GM21447 (cell line): ENCODE measurements around the gene AAK1.

Experiments used
- ATAC-seq: cut with Tn5 transposase; IDR thresholded peaks from one replicate; pipeline ENCODE4 v1.9.1; 2021; ENCODE audit not compliant: unreplicated experiment

Gene AAK1

GRCh38 chr2:69501301-69501700, 142.2 kb downstream of the AAK1 start:
- ATAC-seq, result no peak

DNA sequence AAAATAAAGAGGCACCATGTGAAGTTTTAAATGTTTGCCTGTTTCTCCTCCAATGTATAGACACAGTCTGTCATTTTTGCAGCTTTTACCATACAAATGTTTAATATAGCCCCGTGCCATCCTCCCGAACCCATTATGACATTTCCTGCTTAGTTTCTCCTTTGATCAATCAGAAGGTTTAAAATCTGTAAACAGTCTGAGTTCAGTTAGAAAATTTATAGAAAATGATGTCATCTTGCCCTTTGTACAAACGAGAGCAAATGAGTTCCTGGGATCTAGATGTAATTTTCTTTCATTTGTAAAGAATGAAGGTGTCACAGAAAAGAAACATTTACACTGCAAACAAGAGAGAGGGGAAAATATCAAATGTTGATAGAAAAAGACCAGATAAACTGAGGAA, 143.6 kb downstream of the AAK1 start:
- no peak for ATAC-seq

DNA sequence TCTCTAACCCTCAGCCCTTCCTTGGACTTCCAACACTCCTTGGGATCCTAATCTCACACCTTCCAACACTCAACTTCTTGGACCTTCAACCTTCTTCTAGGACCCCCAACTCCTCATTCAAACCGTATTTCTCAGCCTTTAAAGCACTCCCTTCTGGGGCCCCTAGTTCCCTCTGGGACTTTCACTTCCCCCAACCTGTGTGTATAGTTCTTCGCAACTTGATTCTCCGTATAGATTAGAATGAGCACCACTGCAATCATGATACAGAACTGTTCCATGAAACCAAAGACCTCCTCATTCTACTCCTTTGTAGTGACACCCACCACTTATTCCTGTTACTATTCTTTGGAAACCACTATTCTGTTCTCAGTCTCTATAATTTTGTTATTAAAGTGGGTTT, 144.3 kb downstream of the AAK1 start:
- no peak for ATAC-seq

DNA sequence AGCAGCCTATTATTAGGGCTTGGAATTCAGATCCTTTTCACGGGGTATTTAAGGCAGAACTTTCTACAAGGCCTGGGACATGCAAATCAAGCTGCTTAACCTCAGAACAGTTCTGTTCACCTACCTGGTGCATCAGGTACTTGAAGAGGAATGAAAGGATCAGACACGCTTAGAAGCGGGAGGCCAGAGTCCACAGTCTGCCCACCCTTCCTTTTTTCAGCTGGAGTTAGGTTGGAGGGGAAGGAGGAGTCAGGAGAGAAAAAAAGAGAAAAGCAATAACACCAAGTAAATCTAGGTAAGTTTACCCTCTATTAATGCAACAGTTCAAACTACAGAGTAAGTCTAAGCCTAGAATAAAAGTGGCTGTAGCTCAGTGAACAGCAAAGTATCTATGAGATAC, 147.7 kb downstream of the AAK1 start:
- no peak for ATAC-seq

DNA sequence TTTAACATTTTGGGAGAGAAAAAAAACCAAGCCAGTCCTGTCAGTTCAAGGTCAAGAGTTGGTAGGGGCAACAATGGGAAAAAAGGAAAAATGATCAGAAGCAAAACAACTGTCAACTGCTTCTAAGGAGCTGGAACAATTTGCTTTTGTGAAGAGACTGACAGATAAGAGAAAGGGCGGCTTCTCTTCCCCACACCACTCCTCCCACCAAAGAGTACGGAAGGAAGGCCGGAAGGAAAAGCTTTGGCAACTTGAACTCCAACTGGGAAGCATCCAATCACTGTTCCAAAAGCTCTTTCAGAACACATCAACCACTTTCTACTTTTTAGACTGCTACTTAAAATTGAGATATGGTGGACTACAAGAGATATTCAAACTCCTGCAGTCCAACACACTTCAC, 148.5 kb downstream of the AAK1 start:
- ATAC-seq, result no peak

DNA sequence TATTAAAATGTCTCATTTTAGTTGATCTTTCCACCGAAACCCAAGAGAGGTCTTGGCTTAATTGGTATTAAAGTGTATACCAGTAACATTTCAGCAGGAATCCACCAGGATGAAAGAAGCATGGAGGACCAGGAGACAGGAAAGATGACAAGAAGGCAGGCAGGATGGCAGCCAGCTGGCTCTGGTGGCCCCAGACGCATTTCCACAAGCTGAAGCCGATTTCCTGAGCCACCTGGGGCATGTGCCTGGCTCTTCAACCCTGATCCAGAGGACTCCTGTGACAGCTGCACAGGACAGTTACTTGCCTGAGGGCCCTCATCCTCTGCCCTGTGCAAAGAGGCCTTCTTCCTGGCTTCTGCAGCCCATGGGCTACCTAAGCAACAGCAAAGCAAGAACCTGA, 149.4 kb downstream of the AAK1 start:
- ATAC-seq, result no peak

DNA sequence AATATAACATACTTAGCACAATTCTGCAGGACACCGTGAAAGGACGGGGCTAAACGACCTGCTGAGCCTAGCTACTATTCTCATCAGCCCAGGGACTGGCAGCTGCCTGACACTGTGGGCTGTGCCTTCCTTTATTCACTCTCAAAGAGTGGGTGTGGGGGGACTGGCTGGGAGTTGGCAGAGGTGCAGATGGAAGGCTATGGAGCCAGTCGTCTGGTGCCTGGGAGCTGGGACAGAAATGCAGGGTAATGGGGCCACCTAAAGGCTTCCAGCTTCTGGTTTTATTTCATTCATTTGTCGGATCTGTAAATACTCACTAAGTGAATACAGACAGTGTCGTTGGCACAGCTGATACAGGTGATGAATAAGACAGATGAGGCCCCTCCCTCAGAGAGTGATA, 150.3 kb downstream of the AAK1 start:
- ATAC-seq, result no peak

GRCh38 chr2:69491864-69492263, 151.7 kb downstream of the AAK1 start:
- no peak for ATAC-seq

- no peak for ATAC-seq
Observed at GRCh38 chr2:69490486-69490885, 153.1 kb downstream of the AAK1 start.

DNA sequence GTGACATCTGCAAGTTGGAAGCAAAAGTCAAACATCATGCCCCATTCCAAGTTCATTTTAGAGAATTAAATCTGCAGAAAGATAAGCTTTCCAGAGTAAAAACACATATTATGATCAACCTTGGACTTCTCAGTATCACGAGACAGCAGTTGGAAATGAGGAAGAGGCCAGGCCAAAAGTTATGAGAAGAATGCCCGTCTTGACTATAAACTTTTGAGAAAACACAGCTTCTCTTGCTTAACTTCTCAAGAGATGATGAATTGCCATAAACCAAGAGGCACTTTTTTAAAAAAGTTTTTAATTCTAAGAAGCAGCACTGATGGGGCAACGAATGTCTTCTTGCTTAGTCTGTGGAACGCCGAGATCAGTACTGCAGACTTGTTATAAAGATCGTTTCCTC, 153.7 kb downstream of the AAK1 start:
- ATAC-seq, result no peak

- ATAC-seq, result no peak
Observed at GRCh38 chr2:69483696-69484095, 159.8 kb downstream of the AAK1 start.

GRCh38 chr2:69483024-69483423, 160.5 kb downstream of the AAK1 start:
- ATAC-seq, result no peak

DNA sequence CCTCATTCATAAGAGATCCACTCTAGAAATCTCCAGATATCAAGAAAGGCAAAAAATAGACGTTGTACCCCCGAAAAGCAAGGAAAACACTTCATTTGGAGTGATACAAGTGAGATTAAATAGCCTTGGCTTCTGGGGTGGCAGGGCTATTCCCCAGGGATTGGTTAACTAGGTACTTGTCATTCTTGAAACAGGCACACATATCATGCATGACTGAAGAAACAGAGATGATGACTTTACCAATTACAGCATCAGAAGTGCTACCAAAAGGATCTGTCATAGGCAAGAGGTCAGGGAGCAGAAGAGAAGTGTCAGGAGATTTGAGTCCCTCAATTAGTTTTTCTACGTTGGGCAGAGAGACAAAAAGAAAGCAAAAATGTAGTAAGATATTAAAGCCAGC, 161.1 kb downstream of the AAK1 start:
- ATAC-seq, result no peak

GRCh38 chr2:69481421-69481820, 162.1 kb downstream of the AAK1 start:
- ATAC-seq, result no peak

- no peak for ATAC-seq
Observed at GRCh38 chr2:69477627-69478026, 165.9 kb downstream of the AAK1 start.

- ATAC-seq, result no peak
Observed at GRCh38 chr2:69474688-69475087, 168.9 kb downstream of the AAK1 start.

- no peak for ATAC-seq
Observed at GRCh38 chr2:69471793-69472192, 171.7 kb downstream of the AAK1 start.

- ATAC-seq, result no peak
Observed at GRCh38 chr2:69470911-69471310, 172.6 kb downstream of the AAK1 start.

DNA sequence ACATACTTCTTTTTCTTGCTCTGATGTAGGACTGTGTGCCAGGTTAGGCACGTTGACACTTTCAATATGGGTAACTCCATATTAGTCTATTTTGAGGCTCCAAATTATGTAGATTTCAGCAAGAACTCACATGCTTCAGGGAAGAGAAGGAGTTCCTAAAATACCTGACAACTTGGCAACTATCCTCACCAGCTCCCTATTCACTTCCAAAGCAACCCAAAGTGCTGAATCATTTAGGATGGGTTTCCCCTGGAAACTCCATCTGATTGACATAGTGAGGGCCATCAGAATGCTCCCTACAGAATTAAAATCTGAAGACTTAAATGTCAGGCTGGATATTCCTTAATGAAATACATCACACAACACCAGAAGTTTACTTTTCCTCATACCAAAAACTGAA, 173.8 kb downstream of the AAK1 start:
- no peak for ATAC-seq

DNA sequence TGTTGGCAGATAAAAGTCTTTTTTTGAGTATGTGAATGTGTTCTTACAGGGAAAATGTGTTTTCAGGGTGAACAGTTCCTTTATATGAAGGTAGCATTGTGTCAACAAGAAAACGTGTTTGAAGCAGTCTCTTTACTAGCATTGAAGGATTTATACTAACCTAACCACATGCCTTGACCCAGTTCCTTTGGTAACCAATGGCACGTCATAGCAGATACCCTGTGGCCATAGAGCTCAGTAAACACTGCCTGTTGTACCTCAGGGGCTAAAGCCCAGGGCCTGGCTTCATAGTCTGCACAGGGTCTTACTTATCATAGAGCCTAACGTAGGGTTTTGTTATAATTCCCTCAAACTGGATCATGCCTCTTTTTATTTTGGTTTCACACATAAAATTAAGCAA, 174.2 kb downstream of the AAK1 start:
- no peak for ATAC-seq

GRCh38 chr2:69466728-69467127, 176.8 kb downstream of the AAK1 start:
- no peak for ATAC-seq

DNA sequence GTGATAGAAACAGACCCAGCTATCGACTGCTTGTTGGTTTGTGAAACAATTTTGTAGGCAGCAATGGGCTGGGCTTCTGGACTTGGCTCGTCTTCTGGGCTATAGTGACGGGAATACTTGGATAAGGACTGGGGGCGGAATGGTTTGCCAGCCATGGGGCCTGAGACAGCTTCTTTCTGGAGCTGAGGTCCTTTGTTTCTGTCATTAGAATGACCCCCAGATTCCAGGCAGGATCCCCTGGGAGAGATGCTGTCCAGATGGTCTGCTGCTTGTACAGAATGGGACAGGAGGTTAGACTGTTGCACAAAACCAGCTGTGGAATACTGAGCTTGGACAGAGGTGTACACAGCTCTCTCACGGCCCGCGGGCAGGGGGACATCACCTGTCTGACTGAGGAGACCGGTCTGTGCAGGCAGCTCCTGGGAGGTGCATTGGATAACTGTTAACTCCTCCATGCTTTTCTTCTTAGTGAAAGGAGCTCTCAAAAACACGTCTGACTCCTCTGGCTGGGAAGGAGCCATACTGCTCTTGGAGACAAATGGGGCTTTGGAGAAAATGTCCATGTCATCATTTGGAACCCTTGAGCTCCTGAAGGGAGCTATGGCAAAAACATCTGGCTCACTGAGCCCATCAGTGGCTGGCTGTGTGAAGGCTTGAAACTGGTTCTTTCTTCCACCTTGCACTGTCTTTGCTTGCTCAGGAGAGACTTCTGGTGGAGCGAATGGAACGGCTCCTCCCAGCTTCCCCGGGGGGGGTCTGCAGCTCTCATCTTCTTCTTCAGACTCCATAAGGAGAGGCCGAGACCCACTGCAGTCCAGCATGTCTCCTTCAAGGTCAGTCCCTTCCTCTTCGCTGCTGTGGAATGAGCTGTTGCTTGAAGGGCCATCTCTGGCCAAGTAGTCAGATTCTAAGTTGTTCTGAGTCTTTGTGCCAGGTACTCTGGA, 177.8 kb downstream of the AAK1 start:
- no peak for ATAC-seq

DNA sequence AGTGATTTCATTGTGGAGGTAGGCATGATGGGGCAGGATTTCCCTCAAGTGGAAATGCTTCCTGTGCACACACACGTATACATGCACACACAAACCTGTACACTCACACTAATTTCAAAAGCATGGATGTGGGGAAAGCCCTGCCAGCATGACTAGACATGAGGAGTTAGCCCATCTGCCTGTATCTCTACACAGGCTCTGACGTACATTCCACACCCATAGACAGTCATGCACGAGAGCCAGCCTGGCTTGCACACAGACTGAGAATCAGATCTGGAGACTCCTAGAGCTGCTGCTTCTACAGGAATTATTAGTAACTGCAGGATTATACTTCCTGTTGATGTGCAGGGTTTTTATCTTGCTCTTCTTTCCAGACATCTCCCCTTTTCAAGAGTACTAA, 179.0 kb downstream of the AAK1 start:
- ATAC-seq, result no peak
